Parathyroid adenoma (tissue), 2 donors: ENCODE data around the gene SH3GL1.
A peak's percentile ranks its signal among the peaks of the same experiment; 100 is the strongest.

ENCODE experiments used
- H2AFZ ChIP-seq: fragments of 300-600 bp; sonication (generic); one replicate; pipeline ENCODE4 v1.7.0; 2017; ENCODE audit warnings: antibody characterized with exemption, mild to moderate bottlenecking
- H3K27ac ChIP-seq: fragments of 300-600 bp; sonication (generic); one replicate; pipeline ENCODE4 v1.7.0; 2017
- H3K27me3 ChIP-seq: fragments of 300-600 bp; sonication (generic); one replicate; pipeline ENCODE4 v1.7.0; 2017; ENCODE audit warnings: low read length; ENCODE audit not compliant: control insufficient read depth, insufficient read depth
- H3K36me3 ChIP-seq: fragments of 300-600 bp; sonication (generic); one replicate; pipeline ENCODE4 v1.7.0; 2017; ENCODE audit warnings: low read length; ENCODE audit not compliant: control insufficient read depth, insufficient read depth
- H3K4me1 ChIP-seq: fragments of 300-600 bp; sonication (generic); one replicate; pipeline ENCODE4 v1.7.0; 2017; ENCODE audit warnings: control low read depth
- H3K4me2 ChIP-seq: fragments of 300-600 bp; sonication (generic); one replicate; pipeline ENCODE4 v1.7.0; 2017; ENCODE audit warnings: low read length
- H3K4me3 ChIP-seq: fragments of 300-600 bp; sonication (generic); one replicate; pipeline ENCODE4 v1.7.0; 2017; ENCODE audit warnings: low read depth, low read length
- H3K79me2 ChIP-seq: fragments of 300-600 bp; sonication (generic); one replicate; pipeline ENCODE4 v1.7.0; 2017; ENCODE audit warnings: control low read depth
- H3K9ac ChIP-seq: fragments of 300-600 bp; sonication (generic); one replicate; pipeline ENCODE4 v1.7.0; 2017; ENCODE audit warnings: mild to moderate bottlenecking
- H3K9me3 ChIP-seq: fragments of 300-600 bp; sonication (generic); one replicate; pipeline ENCODE4 v1.7.0; 2017; ENCODE audit warnings: low read length; ENCODE audit not compliant: control insufficient read depth
- TF ChIP-seq, protein P1 (sequence below): fragments of 300-600 bp; sonication (generic); IDR thresholded peaks from one replicate; pipeline ENCODE4 v1.7.0; 2017; ENCODE audit warnings: antibody characterized with exemption, mild to moderate bottlenecking
- donor health status: primary hyperparathyroidism.

The SH3GL1 gene

GRCh38 chr19:4393947-4394590, 6.3 kb downstream of the SH3GL1 start:
- no peaks in the 10 kb centered on the region for H3K9me3 ChIP-seq
- H3K4me3 ChIP-seq, result no peak overlapping the region
- H2AFZ ChIP-seq, result no peak overlapping the region
- peaks cover 76% of the 10 kb centered on the region for H3K79me2 ChIP-seq
- H3K4me1 ChIP-seq, result peaks cover 49% of the 10 kb centered on the region
- TF ChIP-seq, protein P1, sequence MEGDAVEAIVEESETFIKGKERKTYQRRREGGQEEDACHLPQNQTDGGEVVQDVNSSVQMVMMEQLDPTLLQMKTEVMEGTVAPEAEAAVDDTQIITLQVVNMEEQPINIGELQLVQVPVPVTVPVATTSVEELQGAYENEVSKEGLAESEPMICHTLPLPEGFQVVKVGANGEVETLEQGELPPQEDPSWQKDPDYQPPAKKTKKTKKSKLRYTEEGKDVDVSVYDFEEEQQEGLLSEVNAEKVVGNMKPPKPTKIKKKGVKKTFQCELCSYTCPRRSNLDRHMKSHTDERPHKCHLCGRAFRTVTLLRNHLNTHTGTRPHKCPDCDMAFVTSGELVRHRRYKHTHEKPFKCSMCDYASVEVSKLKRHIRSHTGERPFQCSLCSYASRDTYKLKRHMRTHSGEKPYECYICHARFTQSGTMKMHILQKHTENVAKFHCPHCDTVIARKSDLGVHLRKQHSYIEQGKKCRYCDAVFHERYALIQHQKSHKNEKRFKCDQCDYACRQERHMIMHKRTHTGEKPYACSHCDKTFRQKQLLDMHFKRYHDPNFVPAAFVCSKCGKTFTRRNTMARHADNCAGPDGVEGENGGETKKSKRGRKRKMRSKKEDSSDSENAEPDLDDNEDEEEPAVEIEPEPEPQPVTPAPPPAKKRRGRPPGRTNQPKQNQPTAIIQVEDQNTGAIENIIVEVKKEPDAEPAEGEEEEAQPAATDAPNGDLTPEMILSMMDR, result no peak
- H3K27me3 ChIP-seq, result no peaks in the 10 kb centered on the region
- peak overlapping the region; percentile 2 for H3K27ac ChIP-seq
- H3K9ac ChIP-seq, result no peak overlapping the region
- no peaks in the 10 kb centered on the region for H3K36me3 ChIP-seq
- H3K4me2 ChIP-seq, result no peak overlapping the region

GRCh38 chr19:4391701-4392483, 8.5 kb downstream of the SH3GL1 start:
- Histone ChIP-seq H3K27me3 (no peaks in the 10 kb centered on the region), H3K9me3 (no peaks in the 10 kb centered on the region), H3K79me2 (peaks cover 72% of the 10 kb centered on the region), H3K9ac (no peak overlapping the region), H3K4me1 (peaks cover 53% of the 10 kb centered on the region), H2AFZ (no peak overlapping the region), H3K36me3 (no peaks in the 10 kb centered on the region), H3K4me3 (no peak overlapping the region), H3K27ac (peak overlapping the region; percentile 76), H3K4me2 (no peak overlapping the region)
- TF ChIP-seq, protein P1, result no peak

DNA sequence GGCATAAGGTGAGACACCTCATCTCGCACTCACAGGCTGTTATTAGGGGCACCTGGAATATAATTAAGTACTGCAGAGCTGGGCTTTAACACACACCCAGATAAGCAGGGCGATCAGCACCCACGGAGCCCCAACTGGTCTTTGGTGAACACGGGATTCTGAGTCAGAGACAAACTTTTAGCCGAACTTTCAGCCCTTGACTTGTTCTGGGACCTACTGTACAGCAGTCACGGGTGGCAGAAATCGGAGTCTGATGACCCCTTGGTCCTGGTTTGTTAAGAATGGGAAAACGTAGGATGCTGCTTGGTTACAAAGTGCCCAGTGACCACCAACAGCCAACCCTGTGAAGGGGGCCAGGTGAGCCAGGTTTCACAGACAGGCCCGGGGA, 9.0 kb downstream of the SH3GL1 start:
- Histone ChIP-seq H3K9me3 (no peaks in the 10 kb centered on the region), H3K27ac (peak overlapping the region; percentile 76), H3K9ac (no peak overlapping the region), H3K36me3 (no peaks in the 10 kb centered on the region), H3K4me1 (peaks cover 49% of the 10 kb centered on the region), H3K27me3 (no peaks in the 10 kb centered on the region), H3K4me2 (peak overlapping the region; percentile 40), H3K4me3 (no peak overlapping the region), H3K79me2 (peaks cover 71% of the 10 kb centered on the region), H2AFZ (no peak overlapping the region)
- TF ChIP-seq, protein P1, result no peak

DNA sequence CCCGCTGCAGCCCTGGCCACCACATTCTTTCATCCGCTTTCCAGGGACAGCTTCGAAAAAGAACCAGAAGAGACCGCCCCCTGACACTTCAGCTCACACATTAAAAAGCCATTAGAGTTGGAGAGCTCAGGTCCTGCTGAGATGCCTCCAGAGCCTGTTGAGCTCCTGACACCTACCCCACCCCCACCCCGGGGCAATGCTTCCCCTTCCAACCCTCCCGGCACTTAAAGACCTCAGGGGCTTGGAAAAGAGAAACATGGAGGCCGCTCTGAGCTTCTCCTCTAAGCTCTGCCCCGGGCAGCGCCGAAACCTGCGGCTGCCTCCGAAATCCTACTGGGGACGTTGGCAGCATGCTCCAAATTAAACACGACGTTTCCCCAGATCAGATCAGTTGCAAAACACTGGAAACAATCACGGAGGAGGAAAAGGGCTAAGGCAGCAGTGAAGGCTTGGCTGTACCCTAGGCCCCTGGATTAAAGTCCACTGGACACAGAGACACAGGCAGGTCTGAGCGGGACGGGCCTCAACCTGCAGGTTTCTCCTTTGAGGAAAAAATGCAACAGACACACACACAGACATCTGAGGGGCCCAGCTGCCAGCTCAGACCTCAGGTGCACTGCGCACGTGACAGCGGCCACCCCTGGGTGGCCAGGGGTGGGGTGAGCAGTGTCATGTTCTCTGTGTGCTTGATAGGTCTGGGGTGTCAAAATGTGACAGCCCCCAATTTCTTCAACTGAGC, 9.6 kb downstream of the SH3GL1 start:
- Histone ChIP-seq H3K4me1 (peaks cover 49% of the 10 kb centered on the region), H3K9me3 (no peaks in the 10 kb centered on the region), H3K27me3 (no peaks in the 10 kb centered on the region), H3K36me3 (no peaks in the 10 kb centered on the region), H2AFZ (peak overlapping the region; percentile 39), H3K9ac (no peak overlapping the region), H3K4me2 (peak overlapping the region; percentile 40), H3K27ac (peak overlapping the region; percentile 76), H3K79me2 (peaks cover 70% of the 10 kb centered on the region), H3K4me3 (no peak overlapping the region)
- TF ChIP-seq, protein P1, result no peak
